Measurements from ENCODE around the gene FBRSL1.

DNA sequence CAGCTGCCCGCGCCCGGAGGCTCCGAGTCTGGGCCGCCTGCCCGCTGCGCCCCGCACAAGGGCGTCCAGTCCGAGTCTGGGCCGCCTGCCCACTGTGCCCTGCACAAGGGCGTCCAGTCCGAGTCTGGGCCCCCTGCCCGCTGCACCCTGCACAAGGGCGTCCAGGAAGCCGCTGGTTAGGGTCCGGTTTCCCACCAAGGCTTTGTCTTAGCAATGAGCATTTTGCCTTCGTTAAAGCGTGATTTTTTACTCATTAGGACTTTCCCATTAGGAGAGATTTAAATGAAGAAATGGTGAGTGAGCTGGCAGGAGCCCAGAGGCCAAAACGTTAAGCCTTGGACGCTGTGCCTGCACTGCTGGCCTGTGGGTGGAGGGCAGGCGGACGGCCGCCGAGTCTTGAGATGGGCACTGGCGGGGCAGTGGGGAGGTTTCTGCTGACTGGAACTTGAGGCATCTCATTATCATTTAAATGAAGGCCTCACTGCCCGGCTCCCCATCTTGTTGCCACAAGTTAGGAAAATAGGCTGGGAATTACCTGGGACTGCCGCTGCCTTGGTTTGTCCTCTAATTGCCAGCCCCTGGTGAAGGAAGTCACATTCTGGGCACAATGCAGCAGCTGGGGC lies 36.0 kb downstream of the FBRSL1 start:
- TF ChIP-seq FOSL1 (tag; conservative IDR thresholded peaks at IDR 0.05) (no peak), EHMT2 (IDR thresholded peaks at IDR 0.05) (no peak), ZNF23 (CRISPR knock-in tag; IDR thresholded peaks at IDR 0.05) (no peak), EZH2 (IDR thresholded peaks at IDR 0.05; ENCODE audit: borderline replicate concordance, low read depth, low read length) (no peak), ZNF695 (CRISPR knock-in tag; IDR thresholded peaks at IDR 0.05) (no peak), CHD2 (IDR thresholded peaks at IDR 0.05; ENCODE audit: low read depth, low read length) (no peak), ZNF274 (IDR thresholded peaks at IDR 0.05; ENCODE audit: borderline replicate concordance, low read depth, low read length) (no peak), POLR2A (conservative IDR thresholded peaks at IDR 0.05) (no peak), ZNF121 (CRISPR knock-in tag; conservative IDR thresholded peaks at IDR 0.05) (no peak), KHSRP (IDR thresholded peaks at IDR 0.05) (no peak), MAZ (CRISPR knock-in tag; conservative IDR thresholded peaks at IDR 0.05 in 1 of 2, IDR thresholded peaks at IDR 0.05 in 1 of 2) (no peak)
- TF ChIP-seq, protein P1, sequence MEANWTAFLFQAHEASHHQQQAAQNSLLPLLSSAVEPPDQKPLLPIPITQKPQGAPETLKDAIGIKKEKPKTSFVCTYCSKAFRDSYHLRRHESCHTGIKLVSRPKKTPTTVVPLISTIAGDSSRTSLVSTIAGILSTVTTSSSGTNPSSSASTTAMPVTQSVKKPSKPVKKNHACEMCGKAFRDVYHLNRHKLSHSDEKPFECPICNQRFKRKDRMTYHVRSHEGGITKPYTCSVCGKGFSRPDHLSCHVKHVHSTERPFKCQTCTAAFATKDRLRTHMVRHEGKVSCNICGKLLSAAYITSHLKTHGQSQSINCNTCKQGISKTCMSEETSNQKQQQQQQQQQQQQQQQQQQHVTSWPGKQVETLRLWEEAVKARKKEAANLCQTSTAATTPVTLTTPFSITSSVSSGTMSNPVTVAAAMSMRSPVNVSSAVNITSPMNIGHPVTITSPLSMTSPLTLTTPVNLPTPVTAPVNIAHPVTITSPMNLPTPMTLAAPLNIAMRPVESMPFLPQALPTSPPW (CRISPR knock-in tag; IDR thresholded peaks at IDR 0.05) = no peak
- TF ChIP-seq, protein P2, sequence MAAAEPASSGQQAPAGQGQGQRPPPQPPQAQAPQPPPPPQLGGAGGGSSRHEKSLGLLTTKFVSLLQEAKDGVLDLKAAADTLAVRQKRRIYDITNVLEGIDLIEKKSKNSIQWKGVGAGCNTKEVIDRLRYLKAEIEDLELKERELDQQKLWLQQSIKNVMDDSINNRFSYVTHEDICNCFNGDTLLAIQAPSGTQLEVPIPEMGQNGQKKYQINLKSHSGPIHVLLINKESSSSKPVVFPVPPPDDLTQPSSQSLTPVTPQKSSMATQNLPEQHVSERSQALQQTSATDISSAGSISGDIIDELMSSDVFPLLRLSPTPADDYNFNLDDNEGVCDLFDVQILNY (CRISPR knock-in tag; IDR thresholded peaks at IDR 0.05) = no peak
- TF ChIP-seq, protein P3, sequence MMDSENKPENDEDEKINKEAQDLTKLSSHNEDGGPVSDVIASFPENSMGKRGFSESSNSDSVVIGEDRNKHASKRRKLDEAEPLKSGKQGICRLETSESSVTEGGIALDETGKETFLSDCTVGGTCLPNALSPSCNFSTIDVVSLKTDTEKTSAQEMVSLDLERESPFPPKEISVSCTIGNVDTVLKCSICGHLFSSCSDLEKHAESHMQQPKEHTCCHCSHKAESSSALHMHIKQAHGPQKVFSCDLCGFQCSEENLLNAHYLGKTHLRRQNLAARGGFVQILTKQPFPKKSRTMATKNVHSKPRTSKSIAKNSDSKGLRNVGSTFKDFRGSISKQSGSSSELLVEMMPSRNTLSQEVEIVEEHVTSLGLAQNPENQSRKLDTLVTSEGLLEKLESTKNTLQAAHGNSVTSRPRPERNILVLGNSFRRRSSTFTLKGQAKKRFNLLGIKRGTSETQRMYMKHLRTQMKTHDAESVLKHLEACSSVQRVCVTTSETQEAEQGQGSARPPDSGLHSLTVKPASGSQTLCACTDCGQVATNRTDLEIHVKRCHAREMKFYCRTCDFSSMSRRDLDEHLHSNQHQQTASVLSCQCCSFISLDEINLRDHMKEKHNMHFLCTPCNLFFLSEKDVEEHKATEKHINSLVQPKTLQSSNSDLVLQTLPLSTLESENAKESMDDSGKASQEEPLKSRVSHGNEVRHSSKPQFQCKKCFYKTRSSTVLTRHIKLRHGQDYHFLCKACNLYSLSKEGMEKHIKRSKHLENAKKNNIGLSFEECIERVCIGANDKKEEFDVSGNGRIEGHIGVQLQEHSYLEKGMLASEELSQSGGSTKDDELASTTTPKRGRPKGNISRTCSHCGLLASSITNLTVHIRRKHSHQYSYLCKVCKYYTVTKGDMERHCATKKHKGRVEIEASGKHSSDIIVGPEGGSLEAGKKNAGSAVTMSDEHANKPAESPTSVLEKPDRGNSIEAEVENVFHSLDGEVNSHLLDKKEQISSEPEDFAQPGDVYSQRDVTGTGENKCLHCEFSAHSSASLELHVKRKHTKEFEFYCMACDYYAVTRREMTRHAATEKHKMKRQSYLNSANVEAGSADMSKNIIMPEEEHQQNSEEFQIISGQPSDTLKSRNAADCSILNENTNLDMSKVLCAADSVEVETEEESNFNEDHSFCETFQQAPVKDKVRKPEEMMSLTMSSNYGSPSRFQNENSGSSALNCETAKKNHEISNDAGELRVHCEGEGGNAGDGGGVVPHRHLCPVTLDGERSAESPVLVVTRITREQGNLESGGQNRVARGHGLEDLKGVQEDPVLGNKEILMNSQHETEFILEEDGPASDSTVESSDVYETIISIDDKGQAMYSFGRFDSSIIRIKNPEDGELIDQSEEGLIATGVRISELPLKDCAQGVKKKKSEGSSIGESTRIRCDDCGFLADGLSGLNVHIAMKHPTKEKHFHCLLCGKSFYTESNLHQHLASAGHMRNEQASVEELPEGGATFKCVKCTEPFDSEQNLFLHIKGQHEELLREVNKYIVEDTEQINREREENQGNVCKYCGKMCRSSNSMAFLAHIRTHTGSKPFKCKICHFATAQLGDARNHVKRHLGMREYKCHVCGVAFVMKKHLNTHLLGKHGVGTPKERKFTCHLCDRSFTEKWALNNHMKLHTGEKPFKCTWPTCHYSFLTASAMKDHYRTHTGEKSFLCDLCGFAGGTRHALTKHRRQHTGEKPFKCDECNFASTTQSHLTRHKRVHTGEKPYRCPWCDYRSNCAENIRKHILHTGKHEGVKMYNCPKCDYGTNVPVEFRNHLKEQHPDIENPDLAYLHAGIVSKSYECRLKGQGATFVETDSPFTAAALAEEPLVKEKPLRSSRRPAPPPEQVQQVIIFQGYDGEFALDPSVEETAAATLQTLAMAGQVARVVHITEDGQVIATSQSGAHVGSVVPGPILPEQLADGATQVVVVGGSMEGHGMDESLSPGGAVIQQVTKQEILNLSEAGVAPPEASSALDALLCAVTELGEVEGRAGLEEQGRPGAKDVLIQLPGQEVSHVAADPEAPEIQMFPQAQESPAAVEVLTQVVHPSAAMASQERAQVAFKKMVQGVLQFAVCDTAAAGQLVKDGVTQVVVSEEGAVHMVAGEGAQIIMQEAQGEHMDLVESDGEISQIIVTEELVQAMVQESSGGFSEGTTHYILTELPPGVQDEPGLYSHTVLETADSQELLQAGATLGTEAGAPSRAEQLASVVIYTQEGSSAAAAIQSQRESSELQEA (IDR thresholded peaks at IDR 0.05; ENCODE audit: low read depth) = no peak
